HG02763 (cell line): ENCODE data around the gene DBN1.

Experiments used
- ATAC-seq: cut with Tn5 transposase; IDR thresholded peaks from one replicate; pipeline ENCODE4 v1.9.1; 2021; ENCODE audit warnings: mild to moderate bottlenecking, moderate library complexity; ENCODE audit not compliant: unreplicated experiment

DBN1 gene

DNA sequence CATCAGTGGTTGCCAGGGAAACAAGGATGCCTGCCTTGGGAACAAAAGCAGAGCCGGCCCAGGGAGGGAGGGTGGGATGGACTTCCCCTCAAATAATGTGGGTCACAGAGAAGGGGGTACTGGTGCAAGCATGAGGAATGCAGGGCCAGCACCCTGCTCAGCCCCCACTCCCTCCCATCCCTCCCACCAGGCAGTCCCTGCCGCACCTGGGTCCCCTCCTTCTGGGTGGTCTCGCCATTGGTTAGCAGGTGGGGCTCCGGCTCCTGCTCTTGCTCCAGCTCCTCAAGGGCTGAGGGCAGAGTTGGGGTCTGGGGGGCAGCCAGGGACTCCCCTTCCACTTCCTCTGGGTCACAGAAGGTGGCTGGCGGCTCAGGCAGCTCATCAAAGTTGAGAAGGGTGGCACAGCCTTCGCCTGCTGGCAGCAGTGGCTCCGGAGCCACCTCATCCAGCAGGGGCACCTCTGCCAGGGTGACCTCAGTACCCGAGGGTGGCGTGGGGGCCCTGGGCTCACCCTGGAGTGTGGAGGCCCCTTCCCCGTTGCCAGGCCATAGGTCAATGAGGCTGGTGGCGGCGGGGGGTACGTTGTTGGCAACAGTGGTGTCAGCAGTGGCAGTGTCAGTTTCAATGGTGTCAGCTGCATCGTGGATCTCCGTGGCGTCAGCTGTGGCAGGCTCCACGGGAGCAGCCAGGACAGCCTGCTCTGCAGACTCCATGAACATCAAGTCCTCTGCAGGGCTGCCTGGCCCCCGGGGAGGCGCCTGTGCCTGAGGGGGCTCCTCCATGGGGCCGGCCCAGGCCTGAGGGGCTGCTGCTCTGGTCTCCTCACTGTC lies 15.4 kb downstream of the DBN1 start:
- no peak for ATAC-seq

GRCh38 chr5:177456976-177457851 lies 16.2 kb downstream of the DBN1 start:
- no peak for ATAC-seq

DNA sequence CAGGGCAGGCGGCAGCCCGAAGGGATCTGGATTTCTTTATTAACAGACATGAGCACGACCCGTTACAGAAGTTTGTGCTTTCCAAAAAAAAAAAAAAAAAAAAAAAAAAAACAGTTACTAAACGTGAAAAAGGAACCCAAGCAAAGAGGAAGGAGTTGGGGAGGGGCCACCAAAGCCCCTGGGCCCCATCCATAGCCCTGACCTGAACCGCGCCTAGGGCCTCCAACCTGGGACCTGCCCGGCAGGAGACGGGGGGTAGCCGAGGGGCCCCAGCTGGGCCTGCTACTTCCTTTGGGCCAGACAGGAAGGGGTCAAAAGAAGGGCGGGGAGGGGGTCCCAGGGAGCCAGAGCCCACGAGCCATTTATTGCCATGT lies 16.9 kb downstream of the DBN1 start:
- ATAC-seq = no peak

DNA sequence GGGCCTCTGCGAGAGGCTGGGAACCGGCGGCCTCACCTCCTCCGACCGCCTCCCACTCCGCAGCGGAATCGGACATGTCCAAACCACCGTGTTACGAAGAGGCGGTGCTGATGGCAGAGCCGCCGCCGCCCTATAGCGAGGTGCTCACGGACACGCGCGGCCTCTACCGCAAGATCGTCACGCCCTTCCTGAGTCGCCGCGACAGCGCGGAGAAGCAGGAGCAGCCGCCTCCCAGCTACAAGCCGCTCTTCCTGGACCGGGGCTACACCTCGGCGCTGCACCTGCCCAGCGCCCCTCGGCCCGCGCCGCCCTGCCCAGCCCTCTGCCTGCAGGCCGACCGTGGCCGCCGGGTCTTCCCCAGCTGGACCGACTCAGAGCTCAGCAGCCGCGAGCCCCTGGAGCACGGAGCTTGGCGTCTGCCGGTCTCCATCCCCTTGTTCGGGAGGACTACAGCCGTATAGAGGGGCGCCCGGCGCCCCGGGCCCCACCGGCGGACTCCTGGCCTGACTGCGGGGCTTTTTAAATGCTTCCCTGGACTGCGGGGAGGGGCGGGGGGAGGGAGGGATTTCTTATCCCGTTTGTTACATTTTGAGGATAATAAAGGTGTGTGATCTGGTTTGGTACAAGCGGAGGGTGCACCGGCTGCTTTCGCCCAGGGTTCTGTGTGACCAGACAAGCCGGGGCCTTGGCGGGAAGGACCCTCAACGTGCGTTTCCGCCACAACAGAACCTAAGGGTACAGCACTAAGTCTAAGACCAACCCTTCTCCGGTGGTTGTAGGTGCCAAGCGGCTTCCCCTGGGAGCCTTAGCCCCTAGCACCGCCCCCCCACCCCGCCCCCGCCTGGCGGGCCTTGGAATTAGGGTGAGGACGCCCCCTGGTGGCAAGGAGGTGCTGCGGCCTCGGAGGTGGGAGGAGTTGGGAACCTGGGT lies 17.5 kb downstream of the DBN1 start:
- peak; percentile 9 for ATAC-seq

- ATAC-seq = peak; percentile 51
These were observed 18.3 kb downstream of the DBN1 start for GRCh38 chr5:177455036-177455660.

- peak; percentile 42 for ATAC-seq
These were observed 18.9 kb downstream of the DBN1 start for GRCh38 chr5:177454397-177455035.

GRCh38 chr5:177453852-177454396 lies 19.5 kb downstream of the DBN1 start:
- ATAC-seq = no peak

- ATAC-seq = no peak
These were observed 20.5 kb downstream of the DBN1 start for GRCh38 chr5:177452688-177453638.

GRCh38 chr5:177450667-177451424 lies 22.6 kb downstream of the DBN1 start:
- no peak for ATAC-seq

DNA sequence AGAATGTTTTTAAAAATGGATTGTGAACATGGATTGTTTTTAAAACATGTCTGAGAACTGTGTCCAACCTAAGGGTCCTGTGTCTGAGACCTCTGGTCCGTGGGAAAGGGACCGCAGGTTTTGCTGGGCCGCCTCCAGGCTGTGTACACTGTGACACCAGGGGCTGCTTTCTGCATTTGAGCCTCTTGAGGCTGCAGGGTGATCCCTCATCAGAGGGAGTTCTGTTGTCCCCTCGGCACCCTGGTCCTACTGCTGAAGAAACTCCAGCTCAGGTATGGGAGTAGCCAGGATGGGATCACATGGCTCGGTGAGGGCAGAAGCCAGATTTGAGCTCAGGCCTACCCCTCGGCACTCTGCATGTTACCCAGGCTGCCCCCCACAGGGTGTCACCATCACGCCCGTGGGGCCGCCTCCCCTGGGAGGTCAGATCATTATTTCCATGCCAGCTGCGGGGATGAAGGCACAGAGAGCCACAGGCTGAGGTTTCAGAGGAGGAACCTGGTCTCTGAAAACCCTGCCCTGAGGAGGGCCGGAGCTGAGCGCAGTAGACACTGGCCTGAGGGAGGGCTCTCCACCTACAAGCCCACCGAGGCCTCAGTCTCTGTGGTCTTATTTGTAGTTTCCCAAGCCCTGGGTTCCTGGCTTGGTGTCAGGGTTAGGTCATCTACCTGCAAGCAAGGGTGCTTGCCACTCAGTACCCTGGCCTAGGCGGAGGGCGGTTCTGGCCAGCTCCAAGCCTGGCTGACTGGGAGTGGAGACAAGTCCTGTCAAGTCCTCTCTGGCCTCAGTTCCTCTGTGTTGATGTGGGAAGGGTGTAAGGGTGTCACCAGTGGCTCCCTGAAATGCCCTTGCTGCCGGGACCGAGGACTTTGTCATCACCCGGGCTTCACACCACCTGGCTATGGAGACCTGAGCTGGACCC lies 24.0 kb downstream of the DBN1 start:
- no peak for ATAC-seq

DNA sequence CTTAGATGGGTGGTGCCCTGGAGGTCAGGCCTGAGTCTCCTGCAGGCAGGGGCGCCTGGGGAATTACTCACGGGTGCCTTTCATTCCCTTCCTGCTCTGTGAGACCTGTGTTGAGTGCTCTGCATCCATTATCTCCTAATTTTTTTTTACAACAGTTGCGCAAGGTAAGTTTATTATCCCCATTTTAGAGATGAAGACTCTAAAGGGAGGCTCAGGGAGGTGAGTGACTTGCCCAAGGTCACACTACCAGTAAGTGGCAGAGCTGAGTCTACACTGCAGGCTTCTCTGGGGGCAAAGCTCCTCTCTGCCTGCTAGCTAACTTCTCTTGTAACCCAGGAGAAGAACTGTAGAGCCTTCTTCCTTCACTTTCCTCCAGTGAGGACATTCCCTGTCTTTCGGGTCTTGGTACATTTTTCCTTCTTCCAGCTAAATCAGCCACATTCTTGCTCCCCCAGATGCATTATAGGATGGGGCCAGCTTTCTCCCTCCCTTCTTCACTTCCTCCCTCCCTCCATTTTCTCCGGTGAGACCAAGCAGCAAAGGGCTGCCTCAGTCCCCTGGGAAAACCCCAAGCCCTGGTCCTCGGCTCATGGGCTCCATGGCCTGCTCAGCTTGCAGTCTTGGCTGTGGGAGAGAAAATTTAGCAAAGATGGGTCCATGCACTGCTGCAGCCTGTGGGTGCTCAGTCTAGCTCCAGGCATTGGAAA lies 25.0 kb downstream of the DBN1 start:
- no peak for ATAC-seq

- no peak for ATAC-seq
These were observed 25.7 kb downstream of the DBN1 start for GRCh38 chr5:177447611-177448243.

GRCh38 chr5:177447066-177447610 lies 26.3 kb downstream of the DBN1 start:
- peak; percentile 22 for ATAC-seq

DNA sequence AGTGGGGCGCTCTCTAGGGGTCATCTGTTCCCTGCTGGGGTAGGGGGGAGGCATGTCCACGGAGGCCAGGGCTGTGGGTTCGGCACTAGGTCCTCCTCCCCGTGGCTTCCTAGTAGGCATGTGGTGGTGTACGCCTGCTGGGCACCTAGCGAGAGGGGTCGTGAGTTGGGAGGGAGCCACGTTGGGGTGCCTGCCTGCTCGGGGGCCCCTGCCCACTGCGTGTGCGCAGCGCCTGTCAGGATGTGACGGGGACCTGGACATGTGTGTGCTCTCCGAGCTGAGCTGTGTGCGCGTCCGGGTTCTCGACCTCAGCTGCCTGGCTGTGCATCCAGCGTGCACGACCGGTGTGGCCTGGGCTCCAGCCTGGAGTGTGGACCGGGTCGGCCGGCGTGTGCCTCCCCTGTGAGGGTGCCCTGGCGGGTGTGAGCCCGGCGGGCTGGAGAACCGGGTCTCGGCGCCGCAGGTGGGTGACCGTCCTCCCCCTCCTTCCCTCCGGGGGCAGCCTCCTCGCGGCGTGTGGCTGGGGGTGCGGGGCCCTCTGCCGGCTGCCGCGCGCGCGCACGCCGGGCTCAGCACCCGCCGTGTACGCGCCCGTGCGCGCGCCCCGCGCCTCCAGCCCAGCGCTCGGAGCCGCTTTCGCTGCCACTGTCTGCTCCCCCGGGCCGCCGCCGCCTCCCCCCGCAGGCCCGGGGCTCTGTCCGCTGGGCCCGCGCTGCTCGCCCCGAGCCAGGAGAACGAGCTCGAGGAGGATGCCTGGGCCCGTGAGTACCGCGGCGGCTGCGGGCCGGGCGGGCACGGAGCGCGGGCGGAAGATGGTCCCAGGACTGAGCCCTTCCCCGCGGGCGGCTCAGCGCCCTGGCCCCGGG lies 27.0 kb downstream of the DBN1 start, which contains the start of gene PRR7:
Gene PRR7 (plus strand): TSS at position 615 of the 866 bp plus-strand sequence. CDS start 8,254 bp downstream, outside the sequence.
- ATAC-seq = peak; percentile 52

DNA sequence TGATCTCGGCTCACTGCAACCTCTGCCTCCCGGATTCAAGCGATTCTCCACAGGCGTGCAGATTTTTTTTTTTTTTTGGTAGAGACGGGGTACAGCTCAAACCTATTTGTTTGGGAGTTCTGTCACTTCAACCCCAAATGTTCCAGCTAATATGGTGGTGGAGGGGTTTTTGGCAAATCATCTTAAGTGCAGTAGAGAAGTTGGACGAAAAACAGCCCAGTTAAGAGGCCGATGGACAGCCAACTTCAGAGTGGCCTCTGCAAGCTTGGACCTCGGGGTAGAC lies 27.6 kb downstream of the DBN1 start:
- no peak for ATAC-seq
